Mucosa of descending colon (tissue), 3 donors: ENCODE data around the gene VIPR2. TPM values are rescaled to one million over a fixed set of nuclear protein-coding genes. Genes with fewer than 3 reads are reported as not detected.

Source experiments
- ATAC-seq: fragments of 200-7000 bp; cut with Tn5 transposase; one replicate; pipeline ENCODE4 v1.9.1; 2020; ENCODE audit warnings: mild to moderate bottlenecking, moderate library complexity
- DNase-seq, 3 donors: peaks; one replicate each; pipeline ENCODE4 v3.0.0-alpha.2; 2020
- H3K36me3 ChIP-seq: fragments of 200-600 bp; one replicate; pipeline ENCODE4 v1.8.0; 2021; ENCODE audit warnings: low read depth, mild to moderate bottlenecking
- H3K4me1 ChIP-seq: fragments of 200-600 bp; one replicate; pipeline ENCODE4 v1.8.0; 2021; ENCODE audit warnings: low read depth, mild to moderate bottlenecking
- H3K4me3 ChIP-seq: fragments of 200-600 bp; one replicate; pipeline ENCODE4 v1.8.0; 2021; ENCODE audit warnings: mild to moderate bottlenecking
- H3K9me3 ChIP-seq: fragments of 200-600 bp; one replicate; pipeline ENCODE4 v1.8.0; 2021; ENCODE audit warnings: mild to moderate bottlenecking
- CTCF ChIP-seq: fragments of 200-600 bp; IDR thresholded peaks from one replicate; pipeline ENCODE4 v1.8.0; 2022; ENCODE audit warnings: antibody characterized with exemption, mild to moderate bottlenecking
- intact Hi-C, 2 donors: fragments of 100-400 bp; cut with DNase I in 1 of 2; cut with micrococcal nuclease in 1 of 2; formaldehyde crosslinking; loops; one replicate each; pipeline versions ENCODE4 v1.11.0 to v1.11.1; 2022; cut with DNase I, micrococcal nuclease
- total RNA-seq, 3 donors: library from RNA; stranded (reverse); fragmentation: NEBNext Ultra II Directional in 2 of 3; extraction: Animal tissue kit (Norgen Biotek cat#: 25700) in 2 of 3; gene quantifications; one replicate each; pipeline versions ENCODE4 v1.2.1 to v1.2.4, GENCODE V29; 2021 to 2023
- donor health status: DM: no; HTN: no; CAD: no; lungs with moderate emphysema.
- donor health status: DM: no; HTN: no; CAD: no.
- donor health status: DM: no; HTN: yes; CAD: no.

Gene VIPR2
- total RNA-seq, 3 donors from 2014 or later = 0.58 to 19.8 (median 2.4) TPM

GRCh38 chr7:159045839-159046238 is 98.8 kb downstream of the VIPR2 start:
- H3K4me1 ChIP-seq = no peaks in the 10 kb centered on the region
- DNase-seq = no peak
- no peak for TF ChIP-seq CTCF
- no peaks in the 10 kb centered on the region for H3K36me3 ChIP-seq
- intact Hi-C loops = no loop called here
- no peak overlapping the region for H3K4me3 ChIP-seq
- no peaks in the 10 kb centered on the region for H3K9me3 ChIP-seq
- ATAC-seq = no peak

GRCh38 chr7:159042581-159043101 is 102.0 kb downstream of the VIPR2 start:
- ATAC-seq = peak; percentile 17
- no peak overlapping the region for H3K4me3 ChIP-seq
- no peaks in the 10 kb centered on the region for H3K36me3 ChIP-seq
- DNase-seq = no peak
- H3K4me1 ChIP-seq = peaks cover 11% of the 10 kb centered on the region
- intact Hi-C loops = no loop called here
- H3K9me3 ChIP-seq = no peaks in the 10 kb centered on the region
- no peak for TF ChIP-seq CTCF

- DNase-seq (no peak), ATAC-seq (peak; percentile 10)
- Histone ChIP-seq H3K9me3 (no peaks in the 10 kb centered on the region), H3K4me1 (peaks cover 11% of the 10 kb centered on the region), H3K4me3 (no peak overlapping the region), H3K36me3 (no peaks in the 10 kb centered on the region)
- no peak for TF ChIP-seq CTCF
- intact Hi-C loops = no loop called here
Measured at GRCh38 chr7:159042103-159042502, 102.6 kb downstream of the VIPR2 start.

GRCh38 chr7:159040912-159041711 is 103.6 kb downstream of the VIPR2 start:
- Histone ChIP-seq H3K9me3 (no peaks in the 10 kb centered on the region), H3K4me3 (no peak overlapping the region), H3K36me3 (no peaks in the 10 kb centered on the region), H3K4me1 (peaks cover 11% of the 10 kb centered on the region)
- no peak for ATAC-seq
- intact Hi-C loops = no loop called here
- TF ChIP-seq CTCF = no peak
- DNase-seq = no peak

- Histone ChIP-seq H3K4me3 (no peak overlapping the region), H3K4me1 (peaks cover 11% of the 10 kb centered on the region), H3K36me3 (no peaks in the 10 kb centered on the region), H3K9me3 (no peaks in the 10 kb centered on the region)
- DNase-seq (no peak), ATAC-seq (no peak)
- TF ChIP-seq CTCF = no peak
- intact Hi-C loops = no loop called here
Measured at GRCh38 chr7:159040146-159040545, 104.5 kb downstream of the VIPR2 start.
